COR-L47 (cell line): ENCODE results near the gene SFR1.
A peak's percentile ranks its signal among the peaks of the same experiment; 100 is the strongest.

Experiments
- DNase-seq: peaks from one replicate; lab custom pipeline; 2025; lab: John Stamatoyannopoulos, UW

Gene SFR1

DNA sequence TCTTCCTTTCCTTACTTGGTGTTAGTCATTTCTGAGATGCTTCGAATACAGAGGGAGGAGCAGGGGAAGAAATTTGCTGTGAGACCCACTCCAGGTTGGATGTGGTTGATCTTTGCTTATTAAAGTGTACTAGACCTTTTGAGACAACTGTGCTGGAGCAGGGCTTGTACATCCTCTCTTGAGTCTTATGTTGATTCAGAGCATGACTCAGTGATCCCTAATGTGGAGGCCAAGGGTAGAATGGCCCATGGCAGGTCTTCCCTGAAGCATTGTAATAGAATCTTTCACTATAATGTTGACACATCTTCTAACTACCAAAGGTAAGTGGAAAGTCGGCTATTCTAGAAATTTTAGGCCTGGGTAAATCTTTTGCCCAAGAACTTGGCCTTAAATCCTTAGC lies 17.0 kb upstream of the SFR1 start:
- no peak for DNase-seq

GRCh38 chr10:104109908-104110662 lies 11.9 kb upstream of the SFR1 start:
- DNase-seq, result no peak

- no peak for DNase-seq
Measured at GRCh38 chr10:104113376-104113956, 8.5 kb upstream of the SFR1 start.

DNA sequence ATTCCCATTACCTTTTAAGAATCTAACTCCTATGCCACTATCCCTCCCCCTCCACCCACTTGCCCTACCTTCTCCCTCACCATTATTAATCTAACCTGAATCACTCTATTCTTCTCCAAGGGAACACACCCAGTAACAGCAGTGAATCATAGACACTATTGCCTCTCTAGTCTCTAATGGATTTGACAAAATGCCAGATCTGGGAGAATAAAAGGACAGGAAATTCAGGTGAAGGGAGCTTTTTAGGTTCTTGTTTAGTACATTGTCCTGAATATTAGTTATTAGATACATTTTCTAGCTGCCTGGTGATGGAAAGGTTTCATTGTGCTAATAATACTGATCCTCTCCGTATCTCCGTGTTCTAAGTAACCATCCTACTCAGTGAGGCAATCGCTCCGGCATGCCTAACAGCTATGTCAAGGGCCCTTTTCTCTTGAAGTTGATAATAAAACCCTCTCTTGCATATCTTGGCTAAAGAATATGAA lies 4.1 kb upstream of the SFR1 start:
- DNase-seq, result peak; percentile 38

GRCh38 chr10:104119996-104120395 lies 2.0 kb upstream of the SFR1 start:
- DNase-seq, result no peak

GRCh38 chr10:104120512-104120902 lies 1.5 kb upstream of the SFR1 start:
- DNase-seq, result no peak

GRCh38 chr10:104120903-104121484 lies 977 bp upstream of the SFR1 start:
- peak; percentile 39 for DNase-seq

DNA sequence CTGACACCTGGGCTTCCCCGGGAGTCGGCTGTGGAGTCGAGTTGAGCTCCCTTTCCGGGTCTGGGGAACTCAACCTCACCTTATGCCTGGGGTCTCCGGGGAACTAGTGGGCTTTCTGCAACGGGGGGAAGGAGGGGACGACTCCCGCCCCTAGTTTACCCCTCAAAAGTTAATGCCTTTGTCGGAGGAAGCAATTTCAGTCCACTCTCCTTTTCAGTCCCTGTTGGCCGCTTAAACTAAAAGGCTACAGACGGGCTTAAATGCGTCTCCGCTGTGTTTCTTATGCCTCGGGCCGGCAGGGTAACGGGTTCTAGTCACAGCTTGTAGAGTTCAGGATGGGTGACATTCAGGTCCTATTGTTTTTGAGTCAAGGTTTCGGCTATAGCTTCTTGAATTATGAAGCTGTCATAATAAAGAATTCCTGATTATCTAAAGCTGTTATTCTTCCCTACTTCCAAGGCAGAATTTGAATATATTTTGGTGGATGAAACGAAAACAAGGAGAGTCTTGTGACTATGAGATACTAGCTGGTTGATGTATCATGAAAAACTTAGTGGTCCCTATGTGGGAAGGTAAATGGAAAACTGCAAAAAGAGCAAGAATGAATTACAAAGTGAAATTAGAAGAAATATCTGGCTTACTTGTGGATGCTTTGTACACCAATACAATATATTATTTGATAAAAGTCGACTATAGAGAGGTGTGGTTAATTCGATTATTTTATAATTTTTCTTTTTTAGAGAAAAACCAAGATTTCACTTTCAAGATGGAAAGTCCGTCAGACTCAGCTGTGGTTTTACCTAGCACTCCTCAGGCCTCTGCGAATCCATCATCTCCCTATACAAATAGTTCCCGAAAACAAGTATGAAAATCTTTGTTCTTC lies 495 bp downstream of the SFR1 start:
- DNase-seq, result no peak

DNA sequence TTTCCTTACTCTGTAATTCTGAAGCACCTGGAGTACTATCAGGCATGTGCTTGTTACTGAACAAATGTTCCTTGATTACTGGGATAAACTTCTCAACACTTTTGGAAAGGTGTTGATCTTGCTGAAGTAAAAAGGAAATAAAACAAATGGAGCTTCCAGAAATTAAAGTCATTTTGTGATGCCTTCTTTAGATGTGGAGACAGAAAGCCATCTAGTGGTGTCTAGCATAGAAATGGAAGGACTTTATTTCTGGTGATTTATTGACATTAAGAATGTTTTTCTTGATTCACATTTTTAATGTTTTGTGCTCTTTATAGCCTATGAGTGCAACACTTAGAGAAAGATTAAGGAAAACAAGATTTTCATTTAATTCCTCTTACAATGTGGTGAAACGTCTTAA lies 1.4 kb downstream of the SFR1 start:
- DNase-seq, result no peak

DNA sequence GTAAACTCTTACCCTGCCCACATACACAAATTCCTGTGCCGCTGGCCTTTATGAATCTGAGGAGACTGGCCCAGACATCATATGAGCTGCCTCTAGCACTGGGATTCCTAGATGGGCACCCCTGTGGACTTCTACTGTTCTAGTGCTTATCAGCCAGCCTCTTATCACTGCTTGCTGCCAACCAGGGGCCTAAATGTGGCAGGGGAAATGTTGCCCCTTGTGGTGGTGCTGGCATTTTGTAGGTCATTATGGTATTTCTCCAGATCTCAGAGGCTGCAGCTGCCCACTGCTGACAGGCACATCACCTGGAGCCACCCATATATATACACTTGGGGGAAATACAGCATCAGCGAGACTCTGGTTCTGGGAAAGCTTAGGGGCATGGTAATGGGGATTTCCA lies 5.4 kb downstream of the SFR1 start:
- peak; percentile 11 for DNase-seq

DNA sequence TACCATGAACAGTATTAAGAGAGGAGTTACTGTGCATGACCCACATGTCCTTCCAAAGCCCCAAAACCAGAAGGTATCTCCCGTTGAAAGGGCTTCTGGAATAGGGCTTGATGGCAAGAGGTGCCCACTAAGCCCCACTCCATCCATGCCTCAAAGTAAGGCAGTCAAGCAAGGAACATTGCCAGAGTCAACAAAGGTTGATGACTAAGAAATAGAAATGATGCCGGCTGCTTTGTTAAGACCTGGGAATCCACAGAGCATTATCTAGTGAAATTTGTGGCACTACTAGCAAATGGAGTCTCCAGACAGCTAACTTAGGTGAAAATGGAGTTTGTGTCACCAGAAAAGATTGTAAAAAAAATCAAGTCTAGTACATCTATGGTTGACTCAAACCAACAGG lies 6.2 kb downstream of the SFR1 start:
- no peak for DNase-seq

GRCh38 chr10:104130041-104130440 lies 8.1 kb downstream of the SFR1 start:
- no peak for DNase-seq

GRCh38 chr10:104138131-104138530 lies 16.2 kb downstream of the SFR1 start:
- DNase-seq, result no peak

DNA sequence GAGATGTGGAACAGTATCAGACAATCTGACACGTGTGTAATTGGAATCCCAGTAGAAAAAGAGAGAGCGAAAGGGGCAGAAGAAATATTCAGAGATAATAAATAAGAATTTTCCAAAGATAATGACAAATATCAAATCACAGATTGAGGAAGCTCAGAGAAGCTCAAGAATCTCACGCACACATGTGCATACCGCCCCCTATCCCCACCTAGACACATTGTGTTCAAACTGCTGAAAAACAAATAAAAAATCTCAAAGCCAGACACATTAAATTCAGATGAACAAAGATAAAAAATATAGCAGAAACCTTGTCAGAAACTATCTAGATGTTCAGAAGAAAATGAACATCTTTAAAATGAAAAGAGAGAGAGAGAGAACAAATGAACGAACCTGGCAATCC lies 17.2 kb downstream of the SFR1 start:
- no peak for DNase-seq

- no peak for DNase-seq
Measured at GRCh38 chr10:104142081-104142480, 20.1 kb downstream of the SFR1 start.

DNA sequence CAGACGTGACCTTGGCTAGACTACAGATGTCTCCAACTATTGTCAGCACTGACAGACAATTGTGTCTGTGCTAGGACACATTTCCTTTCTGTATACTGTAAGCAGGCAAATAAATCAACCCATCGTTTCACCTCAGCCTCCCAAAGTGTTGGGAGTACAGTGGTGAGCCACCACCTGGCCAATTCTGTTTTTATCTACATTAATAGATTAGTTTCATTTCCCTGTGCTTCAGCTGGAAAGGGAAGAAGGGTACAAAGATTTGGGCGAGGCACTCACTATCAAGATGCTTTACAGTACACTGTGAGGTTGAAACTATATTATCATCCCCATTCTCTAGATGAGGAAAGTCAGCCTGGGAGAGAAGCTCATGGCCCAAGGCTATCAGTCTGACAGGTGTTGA lies 21.9 kb downstream of the SFR1 start:
- no peak for DNase-seq

- no peak for DNase-seq
Measured at GRCh38 chr10:104144931-104145330, 23.0 kb downstream of the SFR1 start.

DNA sequence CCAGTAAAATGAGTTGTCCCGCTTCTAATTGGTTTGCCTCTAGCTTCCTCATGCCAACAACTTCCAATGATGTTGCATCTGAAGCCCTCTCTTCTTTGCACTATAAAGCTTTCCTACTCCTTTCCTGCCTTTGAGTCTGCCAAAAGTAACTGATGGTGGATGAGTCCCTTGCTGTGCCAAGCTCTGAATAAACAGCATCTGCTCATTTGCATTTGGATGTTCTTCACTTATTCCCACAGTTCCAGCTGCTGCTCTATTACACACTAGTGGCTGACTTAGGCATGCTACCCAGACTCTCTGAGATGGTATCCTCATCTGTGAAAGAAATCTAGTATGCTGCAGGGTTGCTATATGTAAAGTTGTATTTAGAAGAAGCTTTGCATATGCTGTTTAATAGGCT lies 24.9 kb downstream of the SFR1 start:
- no peak for DNase-seq

- DNase-seq, result no peak
Measured at GRCh38 chr10:104150139-104150538, 28.2 kb downstream of the SFR1 start.

- no peak for DNase-seq
Measured at GRCh38 chr10:104151737-104152136, 29.8 kb downstream of the SFR1 start.

- DNase-seq, result no peak
Measured at GRCh38 chr10:104155591-104155990, 33.6 kb downstream of the SFR1 start.

GRCh38 chr10:104170610-104171254 lies 48.8 kb downstream of the SFR1 start:
- no peak for DNase-seq
